GM15510 (cell line): Measurements from ENCODE around the gene MSANTD3.

Source experiments
- POLR2A ChIP-seq: IDR thresholded peaks from 3 replicates; pipeline ENCODE4 v1.6.1; 2011; ENCODE audit warnings: borderline replicate concordance; ENCODE audit not compliant: insufficient read length; ENCODE audit errors: extremely low read depth

MSANTD3 gene, protein sequence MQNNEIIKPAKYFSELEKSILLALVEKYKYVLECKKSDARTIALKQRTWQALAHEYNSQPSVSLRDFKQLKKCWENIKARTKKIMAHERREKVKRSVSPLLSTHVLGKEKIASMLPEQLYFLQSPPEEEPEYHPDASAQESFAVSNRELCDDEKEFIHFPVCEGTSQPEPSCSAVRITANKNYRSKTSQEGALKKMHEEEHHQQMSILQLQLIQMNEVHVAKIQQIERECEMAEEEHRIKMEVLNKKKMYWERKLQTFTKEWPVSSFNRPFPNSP

DNA sequence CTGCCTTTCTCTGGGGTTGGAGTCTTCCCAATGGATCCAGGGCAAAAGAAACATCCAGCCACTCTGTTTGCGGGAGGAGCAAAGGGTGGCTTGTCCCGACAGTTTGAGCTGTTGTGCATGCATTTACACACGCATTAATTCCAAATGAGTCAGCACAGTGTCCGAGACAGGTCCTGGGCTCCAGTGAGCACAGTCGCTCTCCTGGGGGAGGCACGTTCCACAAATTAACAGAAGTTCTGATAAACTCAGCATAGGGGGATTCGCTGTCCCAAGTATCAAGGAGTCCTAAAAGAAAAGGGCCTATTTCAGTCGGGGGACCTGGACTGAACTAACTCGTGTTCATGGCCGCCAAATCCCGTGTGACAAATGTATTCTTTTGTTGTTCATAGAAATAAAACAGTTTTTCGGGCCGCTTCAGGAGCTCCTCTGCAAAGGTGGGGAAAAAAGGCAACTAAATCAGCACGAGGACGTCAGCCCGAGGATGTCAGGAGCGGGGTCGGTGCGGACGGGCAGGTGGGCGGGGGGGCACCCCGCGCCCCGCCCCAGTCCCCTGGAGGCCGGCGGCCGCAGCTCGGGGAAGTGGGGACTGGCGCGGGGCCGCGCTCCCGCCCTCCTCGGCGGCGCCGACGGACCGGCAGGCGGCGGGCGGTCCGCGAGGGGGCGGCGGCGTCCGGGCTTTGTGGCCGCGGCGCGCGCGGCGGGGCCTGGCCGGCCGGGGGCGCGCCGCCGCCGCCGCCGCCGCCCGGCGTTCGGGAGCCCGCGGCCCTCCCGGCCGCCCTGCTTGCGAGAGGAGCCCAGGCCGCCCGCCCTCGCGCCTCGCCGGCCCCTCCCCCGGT, at the start of gene MSANTD3:
MSANTD3 (plus strand) TSS at position 614 of the 836 bp plus-strand sequence. CDS start 14,796 bp downstream, outside the sequence.
- peak; percentile 38 for TF ChIP-seq POLR2A

DNA sequence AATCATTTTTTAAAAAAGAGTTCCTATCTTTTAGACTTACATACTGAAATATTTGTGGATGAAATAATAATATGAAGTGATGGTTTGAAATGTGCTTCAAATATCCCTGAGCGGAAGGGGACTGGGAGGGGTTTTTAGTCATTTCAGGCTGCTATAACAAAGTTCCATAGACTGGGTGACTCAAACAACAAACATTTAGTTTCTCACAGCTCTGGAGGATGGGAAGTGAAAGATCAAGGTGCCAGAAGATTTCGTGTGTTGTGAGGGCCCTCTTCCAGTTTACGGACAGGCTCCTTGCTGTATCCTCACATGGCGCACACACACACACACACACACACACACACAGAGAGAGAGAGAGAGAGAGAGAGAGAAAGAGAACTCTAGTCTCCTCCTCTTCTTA, 47.1 kb upstream of the MSANTD3 start:
- TF ChIP-seq POLR2A = no peak

DNA sequence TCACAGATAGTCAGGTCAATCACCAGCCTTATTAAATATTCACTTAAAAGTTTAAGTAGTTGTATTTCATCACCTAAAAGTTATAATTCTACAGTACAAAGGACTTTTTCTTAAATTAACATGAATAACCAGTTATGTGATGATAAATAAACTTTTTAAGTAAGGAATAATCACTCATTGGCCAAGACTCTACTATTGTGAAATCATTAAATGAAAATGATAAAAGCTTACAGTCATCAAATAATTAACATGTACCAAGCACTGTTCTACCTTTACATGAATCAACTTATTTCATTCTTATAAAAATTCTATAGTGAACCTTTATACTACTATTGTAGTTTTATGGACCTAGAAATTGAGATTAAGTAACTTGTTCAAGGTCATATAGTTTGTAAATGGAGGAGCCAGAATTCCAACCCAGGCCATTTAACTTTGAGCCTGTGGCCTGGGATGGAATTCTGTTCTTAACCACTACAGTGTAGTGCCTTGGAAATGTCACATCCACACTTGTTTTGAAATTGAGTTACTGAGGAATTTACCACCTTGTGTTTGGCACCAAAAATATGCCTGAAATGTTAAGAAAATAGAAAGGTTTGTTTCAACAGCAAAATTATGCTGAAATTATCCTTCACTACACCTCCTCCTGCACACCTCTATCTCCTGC, 32.8 kb upstream of the MSANTD3 start:
- no peak for TF ChIP-seq POLR2A

DNA sequence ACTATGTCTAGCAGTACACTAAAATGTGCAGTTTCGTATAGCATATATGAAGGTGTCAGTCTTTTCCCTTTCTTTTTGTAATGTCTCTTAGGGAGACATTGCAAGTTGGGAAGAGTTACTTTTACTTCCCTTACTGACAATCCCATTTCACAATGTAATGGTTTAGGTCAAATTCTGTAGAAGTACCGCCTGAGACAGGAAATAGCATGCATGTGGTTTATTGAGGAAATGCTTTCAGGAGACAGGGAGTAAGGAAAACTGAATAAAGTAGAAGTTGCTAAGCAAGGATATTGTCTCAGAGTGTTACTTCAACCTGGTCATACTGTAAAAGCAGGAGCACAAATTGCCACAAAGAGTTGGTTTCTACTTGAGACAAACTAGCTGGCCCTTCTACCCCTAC, 32.1 kb upstream of the MSANTD3 start:
- no peak for TF ChIP-seq POLR2A

DNA sequence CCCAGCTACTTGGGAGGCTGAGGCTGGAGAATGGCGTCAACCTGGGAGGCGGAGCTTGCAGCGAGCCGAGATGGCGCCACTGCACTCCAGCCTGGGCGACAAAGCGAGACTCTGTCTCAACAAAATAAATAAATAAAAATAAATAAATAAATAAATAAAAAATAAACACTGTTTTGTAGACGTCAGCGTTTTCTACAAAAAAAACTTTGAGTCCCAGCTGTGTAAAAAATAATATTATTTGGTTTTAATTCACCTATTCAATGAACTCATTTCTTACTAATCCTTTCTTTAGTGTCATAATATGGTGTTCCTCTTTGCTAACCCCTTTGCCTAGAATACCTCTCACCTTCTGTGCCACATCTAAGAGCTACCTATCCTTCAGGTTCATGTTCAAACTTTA, 30.2 kb upstream of the MSANTD3 start:
- no peak for TF ChIP-seq POLR2A

DNA sequence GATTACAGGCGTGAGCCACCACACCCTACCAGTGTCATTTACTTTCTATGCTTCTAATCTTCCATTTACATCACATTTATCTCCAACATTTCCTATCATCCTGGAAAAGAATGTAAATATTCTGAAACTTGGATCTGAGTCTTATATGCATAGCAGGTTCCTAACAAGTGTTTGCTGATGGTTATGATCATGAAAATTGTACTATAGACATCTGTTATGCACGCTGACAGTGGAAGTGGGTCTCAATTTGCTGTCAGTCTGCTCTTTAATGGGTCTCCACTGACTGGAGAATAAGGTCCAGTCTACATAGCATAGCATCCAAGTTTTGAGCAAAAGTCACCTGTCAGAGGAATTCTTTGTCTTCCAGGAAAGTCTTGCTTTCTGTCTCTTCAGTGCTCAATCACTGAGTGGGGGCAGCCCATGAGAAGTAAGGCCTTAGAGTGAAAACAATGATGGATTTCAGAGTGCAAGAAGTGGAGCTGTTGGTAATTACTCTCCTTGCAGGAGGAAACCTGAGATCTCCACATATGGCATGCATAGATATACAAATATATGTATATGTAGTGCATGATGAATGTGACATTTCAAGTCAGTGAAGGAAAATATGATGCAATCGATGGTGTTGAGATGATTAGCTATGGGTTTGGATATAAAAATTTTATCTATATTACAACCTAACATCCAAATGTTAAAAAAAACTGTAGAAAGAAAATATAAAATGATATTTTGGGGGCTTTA, 29.2 kb upstream of the MSANTD3 start:
- TF ChIP-seq POLR2A = no peak

DNA sequence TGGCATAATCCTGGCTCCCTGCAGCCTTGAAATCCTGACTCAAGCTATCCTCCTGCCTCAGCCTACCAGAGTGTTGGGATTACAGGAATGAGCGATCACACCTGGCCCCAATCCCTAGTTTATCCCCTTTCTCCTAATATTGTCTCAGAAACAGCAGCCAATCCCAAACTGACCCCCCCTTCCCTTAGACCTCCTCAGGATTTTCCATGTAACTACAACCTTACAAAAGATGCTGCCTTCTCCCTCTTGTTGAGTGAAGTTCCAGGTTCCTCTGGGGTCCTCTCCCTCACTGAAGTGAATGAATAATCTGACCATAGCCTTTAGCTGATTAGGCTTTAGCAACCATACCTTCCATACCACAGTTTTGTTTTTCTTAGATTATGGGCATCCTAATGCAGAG, 25.9 kb upstream of the MSANTD3 start:
- TF ChIP-seq POLR2A = no peak

DNA sequence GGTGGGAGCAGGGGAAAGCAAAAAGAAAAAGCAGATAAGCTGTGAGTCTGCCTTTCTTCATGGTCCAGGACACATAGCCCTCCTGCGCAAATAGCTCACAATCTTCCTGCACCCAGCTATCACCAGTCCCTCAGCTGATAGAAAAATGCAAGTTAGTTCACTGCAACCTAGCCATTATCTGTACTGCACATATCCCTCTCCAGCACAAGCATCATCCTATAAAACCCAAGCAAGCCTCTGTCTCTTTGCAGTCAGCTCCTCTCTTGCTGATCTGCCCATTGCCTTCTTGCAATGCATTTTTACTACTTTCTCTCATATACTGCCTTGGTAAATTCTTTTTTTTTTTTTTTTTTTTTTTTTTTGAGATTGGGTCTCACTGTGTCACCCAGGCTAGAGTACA, 20.0 kb upstream of the MSANTD3 start:
- TF ChIP-seq POLR2A = no peak

DNA sequence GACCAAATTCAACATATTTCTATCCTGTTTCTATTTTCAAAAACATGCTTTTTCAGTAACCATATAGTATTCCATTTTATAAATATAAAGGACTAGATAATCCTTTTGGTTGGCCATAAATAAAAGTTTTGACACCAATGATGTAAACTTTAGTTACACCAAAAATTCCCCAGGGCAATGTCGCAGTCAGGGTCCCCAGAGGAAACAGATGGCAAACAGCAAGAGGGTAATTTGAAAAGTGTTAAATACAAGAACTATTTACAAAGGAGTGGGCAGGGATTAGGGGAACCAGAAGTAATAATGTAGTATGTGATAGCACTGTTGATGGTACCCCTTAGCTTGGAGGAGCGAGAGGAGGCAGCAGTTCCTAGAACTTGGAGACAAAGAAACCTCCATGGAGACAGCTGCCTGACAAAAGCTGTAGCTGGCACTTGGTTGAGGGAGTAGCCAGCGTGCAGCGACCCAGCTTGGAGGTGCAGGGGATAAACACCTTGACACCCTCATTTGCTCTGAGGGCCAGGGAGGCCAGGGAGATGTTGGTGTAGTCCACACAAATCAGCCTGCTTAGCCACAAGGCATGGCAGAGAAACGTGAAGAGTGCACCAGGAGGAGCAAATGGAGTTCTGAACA, 18.3 kb upstream of the MSANTD3 start:
- no peak for TF ChIP-seq POLR2A

DNA sequence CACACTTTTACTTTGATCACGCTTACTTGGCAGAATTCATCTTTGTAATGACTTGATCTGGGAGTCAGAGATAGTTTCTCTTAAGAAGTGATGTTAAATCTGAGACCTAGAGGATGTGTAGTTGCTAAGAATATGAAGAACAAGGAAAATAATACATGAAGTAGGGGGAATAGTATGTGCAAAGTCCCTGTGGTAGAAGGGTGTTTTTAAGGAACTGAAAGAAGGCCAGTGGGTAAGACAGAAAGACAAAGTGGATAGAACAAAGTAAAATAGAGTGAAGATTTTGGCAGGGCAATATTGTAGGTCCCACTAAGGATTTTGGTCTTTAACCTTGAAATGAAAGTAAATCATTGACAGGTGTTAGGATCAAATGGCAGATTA, 17.8 kb upstream of the MSANTD3 start:
- TF ChIP-seq POLR2A = no peak

DNA sequence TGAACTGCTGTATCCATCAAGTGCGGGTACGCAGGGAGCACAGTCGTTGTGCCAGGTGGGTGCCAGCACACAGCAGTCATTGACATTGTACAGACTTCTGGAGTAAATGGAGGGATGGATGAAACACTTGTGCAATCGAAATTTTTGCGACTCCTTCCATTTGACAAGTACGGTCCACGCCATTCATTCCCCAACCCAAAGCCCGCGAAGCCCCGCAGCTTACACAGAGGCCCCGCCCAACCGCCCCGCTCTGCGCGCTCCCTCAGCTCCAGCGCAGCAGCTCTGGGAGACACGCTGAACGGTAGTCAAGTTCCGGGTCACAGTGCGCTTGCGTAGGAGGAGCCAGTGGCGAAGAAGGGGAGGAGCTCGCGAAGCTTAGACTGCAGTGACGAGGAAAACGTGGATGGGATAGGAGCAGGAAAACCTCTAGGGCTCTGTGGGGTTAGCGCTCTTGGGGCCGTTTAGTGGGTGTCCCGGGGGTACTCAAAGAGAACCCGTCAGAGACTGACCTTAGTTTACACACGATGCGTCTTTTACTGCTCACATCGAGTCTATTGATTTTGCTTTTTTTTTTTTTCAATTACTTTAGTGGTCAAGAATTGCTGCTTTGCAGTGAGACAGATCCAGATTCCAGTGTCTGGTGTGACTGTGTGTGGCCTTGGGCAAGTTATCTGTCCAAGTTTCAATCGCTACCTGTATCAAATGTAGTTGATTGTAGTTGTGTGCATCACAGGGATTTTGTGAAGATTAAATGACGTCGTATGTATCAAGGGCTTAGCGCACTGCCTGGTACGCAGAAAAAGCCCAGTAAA, 15.3 kb upstream of the MSANTD3 start:
- peak; percentile 80 for TF ChIP-seq POLR2A

DNA sequence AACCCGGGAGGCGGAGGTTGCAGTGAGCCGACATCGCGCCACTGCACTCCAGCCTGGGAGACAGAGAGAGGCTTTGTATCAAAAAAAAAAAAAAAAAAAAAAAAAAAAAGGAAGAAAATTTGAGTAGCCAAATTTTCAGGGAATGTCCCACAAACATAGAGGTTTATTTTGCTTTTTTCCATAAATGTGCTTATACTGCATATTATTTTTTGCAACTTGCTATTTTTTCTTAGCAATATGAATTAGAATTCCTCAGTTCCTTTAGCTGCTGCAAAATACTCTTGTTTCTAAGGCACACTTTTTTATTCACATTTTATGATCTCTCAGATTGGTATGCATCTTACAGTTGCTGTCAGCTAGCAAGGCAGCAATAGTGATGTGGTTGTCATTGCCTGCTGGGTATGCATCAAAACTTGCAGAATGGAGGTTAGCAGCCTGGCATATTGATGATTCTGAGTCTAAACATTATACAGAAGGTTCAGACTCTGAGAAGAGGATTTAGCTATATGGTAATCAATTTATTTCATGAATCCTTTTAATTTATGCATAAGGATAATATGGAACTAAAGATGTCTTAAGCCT, 13.0 kb upstream of the MSANTD3 start:
- TF ChIP-seq POLR2A = no peak

DNA sequence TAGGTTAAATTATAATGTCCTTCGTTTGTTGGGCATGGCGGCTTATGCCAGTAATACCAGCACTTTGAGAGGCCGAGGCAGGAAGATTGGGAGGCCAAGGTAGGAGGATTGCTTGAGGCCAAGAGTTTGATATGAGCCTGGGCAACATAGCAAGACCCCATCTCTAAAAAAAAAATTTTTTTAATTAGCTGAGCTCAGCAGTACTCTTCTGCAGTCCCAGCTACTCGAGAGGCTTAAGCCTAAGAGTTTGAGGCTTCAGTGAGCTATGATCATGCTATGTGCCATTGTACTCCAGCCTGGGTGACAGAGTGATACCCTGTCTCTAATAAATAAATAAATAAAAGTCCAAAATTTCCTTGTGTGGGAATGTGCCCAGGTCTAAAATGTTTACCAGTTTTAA, 9.1 kb upstream of the MSANTD3 start:
- TF ChIP-seq POLR2A = no peak
